NCI-H2196 treated with DMSO at 0.1 percent for 48 hours (cell line): ENCODE data around the gene ITPR3.

Experiments used
- DNase-seq: peaks from one replicate; lab custom pipeline; 2025; ENCODE audit not compliant: unreplicated experiment; lab: John Stamatoyannopoulos, UW

The ITPR3 gene

DNA sequence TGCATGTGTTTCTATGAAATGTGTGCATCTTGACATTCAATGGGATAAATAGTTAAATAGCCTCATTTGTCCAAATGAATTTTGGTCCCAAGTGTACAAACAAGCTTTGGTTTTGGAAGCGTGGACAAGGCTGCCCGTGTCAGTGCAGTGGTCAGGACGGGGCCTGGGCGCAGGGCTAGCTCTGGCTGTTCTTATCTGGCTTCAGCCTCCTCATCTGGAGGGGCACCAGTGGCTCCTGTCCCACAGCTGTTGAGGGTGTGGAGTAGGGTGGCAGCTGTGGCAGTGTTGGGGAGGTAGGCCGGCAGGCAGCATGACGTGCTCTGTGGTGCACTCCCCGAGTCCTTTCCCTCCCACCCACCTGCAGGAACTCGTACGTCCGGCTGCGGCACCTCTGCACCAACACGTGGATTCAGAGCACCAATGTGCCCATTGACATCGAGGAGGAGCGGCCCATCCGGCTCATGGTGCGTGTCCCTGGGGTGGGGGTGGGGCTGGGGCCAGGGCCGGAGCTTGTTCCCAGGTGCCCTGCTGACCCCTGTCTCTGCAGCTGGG lies 43.5 kb downstream of the ITPR3 start:
- no peak for DNase-seq

DNA sequence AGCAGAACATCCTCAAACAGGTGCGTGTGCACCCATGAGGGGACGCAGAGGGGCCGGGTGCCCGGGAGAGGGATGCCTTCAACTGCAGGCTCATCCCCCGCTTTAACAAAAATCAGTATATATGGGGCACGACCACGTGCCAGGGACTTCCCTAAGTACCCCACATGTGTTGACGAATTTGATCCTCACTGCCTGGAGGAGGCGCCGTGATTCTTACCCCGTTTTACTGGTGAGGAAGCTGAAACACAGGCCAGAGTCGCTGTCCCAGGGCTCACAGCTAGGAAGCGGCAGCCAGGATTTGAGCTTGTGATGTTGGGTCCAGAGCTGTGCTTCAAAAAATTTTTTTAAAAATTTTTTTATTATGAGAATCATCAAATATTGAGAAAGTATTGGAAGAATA lies 44.8 kb downstream of the ITPR3 start:
- no peak for DNase-seq

GRCh38 chr6:33667072-33667471 lies 46.0 kb downstream of the ITPR3 start:
- DNase-seq: no peak

DNA sequence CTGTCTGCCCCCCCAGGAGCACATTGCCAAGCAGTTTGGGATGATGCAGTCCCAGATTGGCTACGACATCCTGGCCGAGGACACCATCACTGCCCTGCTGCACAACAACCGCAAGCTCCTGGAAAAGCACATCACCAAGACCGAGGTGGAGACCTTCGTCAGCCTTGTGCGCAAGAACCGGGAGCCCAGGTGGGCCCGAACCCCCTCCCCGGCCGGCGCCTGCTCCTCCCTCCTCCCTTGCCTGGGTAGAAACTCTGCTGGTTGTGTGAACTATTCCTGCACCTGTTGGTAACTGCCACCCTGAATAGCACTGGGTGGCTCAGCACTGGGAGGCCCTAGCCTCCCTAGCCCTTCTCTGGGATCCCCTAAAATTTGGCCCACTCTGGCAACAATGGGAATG lies 46.7 kb downstream of the ITPR3 start:
- DNase-seq: no peak

- DNase-seq: no peak
These were observed 47.2 kb downstream of the ITPR3 start for GRCh38 chr6:33668328-33668727.

GRCh38 chr6:33668914-33669313 lies 47.8 kb downstream of the ITPR3 start:
- no peak for DNase-seq

GRCh38 chr6:33670086-33670660 lies 49.1 kb downstream of the ITPR3 start:
- no peak for DNase-seq

DNA sequence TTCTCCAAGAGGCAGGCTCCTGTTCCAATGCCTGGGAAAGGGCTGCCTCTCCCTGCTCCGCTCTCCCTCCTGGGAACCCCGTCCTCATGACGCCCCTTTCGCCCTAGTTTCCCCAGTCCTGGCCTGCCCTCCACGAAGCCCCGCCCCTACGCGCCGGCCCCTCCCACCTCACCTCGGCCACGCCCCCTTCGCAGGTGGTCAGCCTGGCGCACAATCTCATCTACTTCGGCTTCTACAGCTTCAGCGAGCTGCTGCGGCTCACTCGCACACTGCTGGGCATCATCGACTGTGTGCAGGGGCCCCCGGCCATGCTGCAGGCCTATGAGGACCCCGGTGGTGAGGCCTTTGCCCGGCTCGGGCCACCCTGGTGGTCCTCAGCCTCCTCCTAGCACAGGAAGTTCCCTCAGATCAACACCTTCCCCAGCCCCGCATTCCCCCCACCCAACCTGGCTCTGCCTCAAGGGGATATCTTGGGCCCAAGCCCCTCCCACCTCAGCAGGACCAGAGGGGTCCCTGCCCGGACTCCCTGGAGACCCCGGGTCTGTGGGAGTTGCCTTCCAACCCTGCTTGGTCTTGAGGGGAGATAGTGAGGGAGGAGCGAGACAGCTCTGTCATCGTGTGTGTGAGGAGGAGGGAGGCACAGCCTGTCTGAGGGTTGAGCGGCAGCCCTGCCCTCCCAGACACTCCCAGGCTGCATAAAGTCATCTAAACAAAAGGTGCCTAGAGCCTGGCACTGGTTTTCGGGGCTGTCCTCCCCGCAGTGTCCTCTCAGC lies 50.0 kb downstream of the ITPR3 start:
- DNase-seq: no peak

DNA sequence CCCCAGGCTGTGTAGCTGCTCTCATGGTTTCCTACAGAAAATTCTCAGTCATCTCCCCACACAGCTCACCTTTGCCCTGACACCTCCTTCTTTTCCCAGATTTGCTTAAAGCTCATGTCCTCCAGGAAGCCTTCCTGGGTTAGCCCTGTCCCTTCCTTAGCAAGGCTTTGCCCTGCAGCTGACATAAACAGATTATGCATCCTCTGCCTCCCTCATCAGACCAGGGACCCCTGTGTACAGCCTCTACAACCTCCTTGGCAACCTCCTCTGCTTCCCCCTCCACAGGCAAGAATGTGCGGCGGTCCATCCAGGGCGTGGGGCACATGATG lies 50.6 kb downstream of the ITPR3 start:
- no peak for DNase-seq

GRCh38 chr6:33672808-33673207 lies 51.7 kb downstream of the ITPR3 start:
- no peak for DNase-seq

DNA sequence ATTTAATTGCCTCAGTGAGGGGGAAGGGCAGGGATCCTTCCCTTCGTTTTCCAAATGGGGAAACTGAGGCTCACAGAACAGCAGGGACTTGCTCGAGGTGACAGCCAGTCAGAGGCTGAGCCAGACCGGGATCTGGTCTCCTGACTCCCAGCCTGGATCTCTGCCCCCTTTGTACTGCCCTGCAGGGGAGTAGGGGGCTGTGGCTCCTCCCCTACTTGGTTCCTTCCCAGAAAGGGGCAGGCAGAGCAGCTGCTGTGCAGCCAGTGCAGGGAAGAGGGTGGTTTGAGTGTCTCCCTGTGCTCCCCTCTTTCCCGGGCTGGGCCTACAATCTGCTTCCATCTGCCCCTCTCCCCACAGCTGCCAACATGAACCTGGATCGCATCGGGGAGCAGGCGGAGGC lies 52.7 kb downstream of the ITPR3 start:
- DNase-seq: no peak

- no peak for DNase-seq
These were observed 54.8 kb downstream of the ITPR3 start for GRCh38 chr6:33675968-33676367.

DNA sequence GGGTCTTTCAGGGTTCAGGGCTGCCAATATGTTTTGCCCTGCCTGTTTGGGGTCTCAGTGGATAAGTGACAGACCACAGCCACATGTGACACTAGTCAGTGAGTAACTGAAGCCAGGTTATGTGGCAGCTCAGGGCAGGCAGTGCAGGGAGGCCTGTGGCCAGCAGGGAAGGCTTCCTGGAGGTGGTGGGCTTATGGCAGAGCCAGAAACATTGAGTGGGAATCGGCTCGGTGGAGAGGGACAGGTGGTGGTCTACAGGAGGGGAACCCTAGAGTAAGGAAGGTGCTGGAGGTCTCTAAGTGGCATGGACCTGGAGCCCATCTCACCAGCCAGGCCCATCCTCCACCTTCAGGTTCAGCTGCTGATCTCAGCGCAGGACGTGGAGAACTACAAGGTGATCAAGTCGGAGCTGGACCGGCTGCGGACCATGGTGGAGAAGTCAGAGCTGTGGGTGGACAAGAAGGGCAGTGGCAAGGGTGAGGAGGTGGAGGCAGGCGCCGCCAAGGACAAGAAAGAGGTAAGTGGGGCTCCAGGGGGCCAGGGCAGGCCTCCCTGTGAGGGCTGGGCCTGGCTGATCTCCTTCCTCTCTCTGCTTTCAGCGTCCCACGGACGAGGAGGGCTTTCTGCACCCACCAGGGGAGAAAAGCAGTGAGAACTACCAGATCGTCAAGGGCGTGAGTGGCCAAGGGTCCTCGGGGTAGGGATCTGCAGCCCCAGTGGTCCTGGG lies 55.5 kb downstream of the ITPR3 start:
- DNase-seq: no peak

GRCh38 chr6:33677143-33677660 lies 56.1 kb downstream of the ITPR3 start:
- no peak for DNase-seq

DNA sequence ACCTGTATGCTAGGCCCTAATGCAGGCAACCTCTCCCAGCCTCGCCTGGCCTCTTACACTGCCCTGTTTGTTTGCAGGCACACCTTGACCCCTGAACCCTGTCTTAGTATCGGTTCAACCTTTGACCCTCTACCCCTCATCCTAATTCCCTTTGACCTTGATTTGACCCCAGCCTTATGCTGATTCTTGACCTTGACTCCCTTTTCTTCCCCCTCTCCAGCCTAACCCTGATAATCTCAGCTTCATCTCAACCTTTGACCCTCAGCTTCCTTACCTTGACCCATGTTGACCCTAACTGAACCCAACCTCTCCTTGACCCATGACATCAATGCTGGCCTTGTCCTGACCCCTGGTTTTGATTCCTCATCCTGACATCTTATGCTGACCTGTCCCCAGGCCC lies 56.6 kb downstream of the ITPR3 start:
- DNase-seq: no peak

GRCh38 chr6:33678233-33678931 lies 57.3 kb downstream of the ITPR3 start:
- no peak for DNase-seq

DNA sequence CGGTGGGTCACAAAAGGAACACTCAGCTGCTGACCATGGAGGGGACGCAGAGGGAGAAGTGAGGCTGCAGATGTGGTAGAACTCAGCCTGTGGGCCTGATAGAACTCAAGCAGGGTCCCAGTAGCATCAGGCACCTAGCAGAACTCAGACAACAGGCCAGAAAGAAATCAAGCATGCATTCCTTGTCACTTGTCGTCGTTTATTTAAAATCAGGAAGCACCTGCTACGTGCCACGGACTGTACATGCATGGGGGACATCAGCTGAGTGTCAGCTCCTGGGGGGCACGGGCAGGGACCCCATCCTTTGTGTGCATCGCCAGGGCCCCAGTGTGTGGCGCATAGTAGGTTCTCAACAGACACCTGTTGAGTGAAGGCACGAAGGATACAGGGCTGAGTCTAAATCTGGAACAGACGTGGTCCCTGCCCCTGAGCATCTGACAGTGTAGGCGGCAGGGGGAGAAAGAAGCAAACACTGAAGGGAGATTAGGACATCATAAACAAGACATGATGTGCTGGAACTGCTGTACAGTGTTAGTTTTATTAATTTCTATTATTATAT lies 57.9 kb downstream of the ITPR3 start:
- no peak for DNase-seq

- no peak for DNase-seq
These were observed 58.6 kb downstream of the ITPR3 start for GRCh38 chr6:33679761-33680160.

GRCh38 chr6:33682341-33682740 lies 61.2 kb downstream of the ITPR3 start:
- DNase-seq: no peak

- DNase-seq: no peak
These were observed 62.0 kb downstream of the ITPR3 start for GRCh38 chr6:33683051-33683571.
